Non-pigmented ciliary epithelial cell (primary cell): ENCODE data around the gene CFAP90.

Experiments used
- DNase-seq: peaks from one replicate; pipeline ENCODE4 v3.0.0-alpha.2; 2010; ENCODE audit warnings: low read depth

Gene CFAP90, protein sequence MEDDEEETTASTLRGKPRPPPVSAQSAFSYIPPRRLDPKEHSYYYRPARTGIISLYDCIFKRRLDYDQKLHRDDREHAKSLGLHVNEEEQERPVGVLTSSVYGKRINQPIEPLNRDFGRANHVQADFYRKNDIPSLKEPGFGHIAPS

DNA sequence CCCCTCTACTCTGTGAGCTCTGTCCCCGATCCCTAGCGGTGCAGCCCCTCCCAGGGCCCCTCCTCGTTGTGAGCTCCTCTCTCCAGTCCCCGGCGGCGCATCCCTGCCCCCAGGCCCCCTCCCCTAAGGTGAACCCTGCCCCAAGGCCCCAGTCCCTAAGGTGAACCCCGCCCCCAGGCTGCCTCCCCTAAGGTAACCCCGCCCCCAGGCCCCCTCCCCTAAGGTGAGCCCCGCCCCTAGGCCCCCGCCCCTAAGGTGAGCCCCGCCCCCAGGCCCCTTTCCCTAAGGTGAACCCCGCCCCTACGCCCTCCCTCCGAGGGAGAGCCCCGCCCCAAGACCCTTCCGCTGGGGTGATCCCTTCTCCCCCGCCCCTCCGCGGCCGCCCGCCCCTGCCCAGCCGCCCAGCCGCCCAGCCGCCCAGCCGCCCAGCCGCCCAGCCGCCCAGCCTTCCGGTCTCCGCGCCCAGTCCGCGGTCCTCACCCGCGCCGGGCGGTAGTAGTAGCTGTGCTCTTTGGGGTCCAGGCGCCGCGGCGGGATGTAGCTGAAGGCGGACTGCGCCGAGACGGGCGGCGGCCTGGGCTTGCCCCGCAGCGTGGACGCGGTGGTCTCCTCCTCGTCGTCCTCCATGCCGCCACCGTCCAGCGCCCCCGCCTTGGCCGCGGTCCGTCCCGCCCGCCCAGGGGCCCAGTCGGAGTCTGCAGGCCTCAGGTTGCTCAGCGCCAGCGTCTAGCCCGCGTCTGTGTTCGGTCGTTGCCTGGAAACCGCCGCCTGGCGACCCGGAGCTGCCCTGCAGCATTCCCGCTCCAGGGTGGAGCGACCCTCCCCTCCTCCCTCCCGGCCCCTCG, at the start of gene CFAP90:
Gene CFAP90, minus strand, starts transcription at position 739 of the 845 bp plus-strand sequence. Its CDS starts 112 bp downstream, at position 627.
- no peak for DNase-seq

DNA sequence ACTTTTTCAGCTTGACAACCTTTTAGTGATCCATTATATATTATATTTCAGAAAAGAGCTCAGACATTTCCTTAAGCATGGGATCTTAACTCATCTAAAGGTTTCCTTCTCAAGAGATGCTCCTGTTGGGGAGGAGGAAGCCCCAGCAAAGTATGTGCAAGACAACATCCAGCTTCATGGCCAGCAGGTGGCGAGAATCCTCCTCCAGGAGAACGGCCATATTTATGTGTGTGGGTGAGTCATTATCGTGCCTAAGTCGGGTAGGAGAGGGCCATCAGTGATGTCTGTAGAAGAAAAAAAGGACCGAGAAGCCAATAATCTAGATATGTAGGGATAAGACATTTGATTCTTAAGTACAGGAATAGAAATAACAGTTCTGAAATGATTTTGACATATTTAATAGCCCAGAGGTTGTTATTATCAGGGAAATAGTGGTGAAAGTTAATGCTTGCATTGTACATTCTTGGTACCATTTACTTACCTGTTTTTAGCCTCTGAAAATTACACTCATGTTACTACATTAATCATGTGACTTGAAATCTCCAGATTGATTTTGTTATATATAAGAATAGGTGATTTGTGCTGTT, 46.2 kb upstream of the CFAP90 start:
- DNase-seq, result no peak

DNA sequence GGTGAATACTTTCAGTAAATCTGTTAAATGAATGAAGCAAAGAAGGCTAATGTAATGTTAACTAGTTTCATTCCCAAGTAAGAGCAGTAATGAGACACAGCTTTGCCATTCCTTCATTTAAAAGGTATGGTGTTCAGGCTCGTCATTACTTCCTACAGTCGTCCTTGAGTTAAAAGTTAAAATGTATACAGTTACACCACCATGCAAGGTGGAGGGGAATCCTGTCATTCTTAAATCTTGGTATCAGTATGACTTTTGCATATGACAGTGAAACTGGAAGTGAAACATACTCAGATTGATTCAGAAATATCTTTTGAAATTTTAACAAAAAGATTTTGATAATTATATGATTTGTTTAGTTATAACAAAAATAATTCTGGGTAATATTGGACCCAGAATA, 43.9 kb upstream of the CFAP90 start:
- no peak for DNase-seq

DNA sequence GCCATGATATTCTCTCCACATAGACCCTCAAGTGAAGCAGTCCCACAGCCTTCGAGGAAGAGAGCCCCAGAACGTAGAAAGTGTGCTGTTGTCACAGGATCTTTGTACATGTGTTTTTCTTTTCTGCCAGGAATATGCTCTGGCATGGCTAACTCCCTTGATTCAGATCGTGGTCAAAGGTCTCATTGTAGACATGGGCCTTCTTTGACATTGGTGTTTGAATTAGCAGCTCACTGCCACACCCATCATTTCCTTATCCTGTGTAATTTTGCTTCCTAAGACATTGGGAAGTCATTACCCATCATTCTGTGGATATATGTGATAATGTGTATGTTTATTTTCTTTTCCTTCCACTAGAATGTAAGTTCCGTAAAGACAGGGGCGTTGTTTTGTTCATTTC, 43.5 kb upstream of the CFAP90 start:
- no peak for DNase-seq

DNA sequence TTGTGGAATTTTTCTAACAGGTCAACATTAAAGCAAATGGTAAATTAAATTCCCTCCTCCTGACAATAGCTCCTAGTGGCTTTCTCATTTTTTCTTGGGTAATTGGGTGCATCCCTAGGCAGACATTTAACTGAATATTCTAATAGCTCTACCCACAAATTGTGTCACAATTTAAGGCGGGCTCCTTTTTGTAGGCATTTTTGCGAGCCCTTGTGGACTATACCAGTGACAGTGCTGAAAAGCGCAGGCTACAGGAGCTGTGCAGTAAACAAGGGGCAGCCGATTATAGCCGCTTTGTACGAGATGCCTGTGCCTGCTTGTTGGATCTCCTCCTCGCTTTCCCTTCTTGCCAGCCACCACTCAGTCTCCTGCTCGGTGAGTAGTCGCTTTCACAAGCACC, 38.0 kb upstream of the CFAP90 start:
- no peak for DNase-seq

DNA sequence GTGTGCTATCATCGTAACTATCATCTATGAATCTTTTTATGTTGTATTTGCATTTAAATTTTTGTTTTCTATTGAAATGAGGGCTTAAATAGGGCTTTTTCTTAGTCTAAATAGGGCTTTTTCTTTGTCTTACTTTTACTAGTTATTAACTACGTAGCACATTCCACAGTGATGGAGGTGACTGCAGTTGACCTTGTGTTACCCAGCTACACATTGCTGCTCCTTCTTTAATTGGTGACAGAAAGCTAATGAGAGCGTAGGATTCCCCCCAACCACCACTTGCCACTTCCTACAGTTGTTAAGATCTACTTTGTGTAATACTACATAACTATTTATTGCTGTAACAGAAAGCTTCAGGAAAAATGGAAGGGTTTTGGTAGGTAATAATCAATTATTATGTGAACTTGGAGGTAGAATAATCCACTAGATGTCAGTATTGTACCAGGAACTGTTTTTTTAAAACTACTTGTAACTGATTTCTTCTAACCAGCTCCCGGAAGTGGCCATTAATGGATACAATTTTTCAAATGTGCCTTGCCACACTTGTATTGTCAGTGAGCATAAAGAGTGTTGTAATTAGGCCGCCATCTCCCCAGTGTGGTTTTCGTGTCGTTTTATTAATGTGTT, 36.0 kb upstream of the CFAP90 start:
- DNase-seq, result no peak

DNA sequence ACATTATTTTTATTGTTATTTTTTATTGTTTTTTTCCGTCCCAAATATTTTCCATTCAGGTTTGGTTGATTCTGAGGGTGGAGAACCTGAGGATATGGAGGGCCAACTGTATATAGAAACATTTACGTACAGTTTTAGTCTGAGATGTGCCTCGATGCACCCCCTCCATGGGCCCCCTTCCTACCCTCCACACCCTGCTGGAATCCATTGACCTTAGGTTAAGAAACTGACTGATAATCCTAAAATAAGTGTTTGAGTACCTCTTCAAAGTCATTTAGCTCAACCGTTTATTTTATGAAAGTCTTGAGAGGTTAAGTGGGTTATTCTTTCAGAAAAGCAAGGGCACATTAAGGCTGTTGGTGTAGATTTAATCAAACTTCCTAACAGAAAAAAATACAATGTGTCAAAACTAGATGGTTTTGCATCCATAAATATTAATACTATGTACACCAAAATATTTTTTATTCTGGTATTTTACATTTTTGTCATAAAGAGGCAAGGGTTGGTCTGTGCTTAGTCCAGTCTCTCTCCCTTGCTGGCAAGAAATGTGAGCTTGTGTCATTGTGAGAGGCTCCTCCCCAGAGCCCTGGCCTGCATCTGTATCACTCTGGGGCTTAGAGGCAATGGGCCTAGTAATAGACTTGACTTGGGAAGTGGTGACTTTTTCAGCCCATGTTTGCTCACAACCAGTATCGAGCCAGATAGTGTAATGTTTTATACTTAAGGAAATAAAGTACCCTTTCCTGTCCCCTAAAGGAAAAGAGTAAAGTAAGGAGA, 33.7 kb upstream of the CFAP90 start:
- no peak for DNase-seq

DNA sequence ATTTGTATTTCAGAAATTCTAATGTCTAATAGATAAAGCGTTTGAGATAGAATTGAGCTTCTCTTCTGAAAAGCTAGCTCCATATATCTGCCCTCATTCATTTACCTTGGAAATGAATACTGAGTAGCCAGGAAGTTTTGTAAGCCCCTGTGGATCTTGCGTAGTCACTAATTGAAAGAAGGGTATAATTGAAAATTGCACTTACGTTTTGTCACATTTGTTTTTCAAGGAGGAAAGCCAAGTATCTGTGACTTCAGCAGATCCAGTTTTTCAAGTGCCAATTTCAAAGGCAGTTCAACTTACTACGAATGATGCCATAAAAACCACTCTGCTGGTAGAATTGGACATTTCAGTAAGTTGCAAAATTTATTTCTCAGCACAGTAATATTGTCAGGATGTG, 32.0 kb upstream of the CFAP90 start:
- no peak for DNase-seq

DNA sequence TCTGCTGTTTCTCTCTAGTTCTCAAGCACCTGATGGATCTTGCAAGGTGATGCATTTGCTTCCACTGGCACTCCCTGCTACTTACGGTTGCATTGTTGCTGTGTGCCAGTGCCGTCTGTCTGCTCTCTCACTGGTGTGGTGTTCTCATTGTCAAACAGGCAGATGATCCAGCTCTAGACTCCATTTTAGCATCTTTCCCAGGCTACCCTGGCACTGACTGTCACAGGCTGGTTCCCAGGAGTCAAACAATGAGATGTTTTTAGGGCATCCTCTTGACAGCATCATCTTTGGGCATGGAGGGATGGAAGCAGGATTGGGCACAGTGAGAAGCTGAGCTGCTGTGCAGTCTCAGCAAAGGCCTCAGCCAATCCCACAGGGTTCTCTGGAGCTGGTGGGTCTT, 30.9 kb upstream of the CFAP90 start:
- no peak for DNase-seq

DNA sequence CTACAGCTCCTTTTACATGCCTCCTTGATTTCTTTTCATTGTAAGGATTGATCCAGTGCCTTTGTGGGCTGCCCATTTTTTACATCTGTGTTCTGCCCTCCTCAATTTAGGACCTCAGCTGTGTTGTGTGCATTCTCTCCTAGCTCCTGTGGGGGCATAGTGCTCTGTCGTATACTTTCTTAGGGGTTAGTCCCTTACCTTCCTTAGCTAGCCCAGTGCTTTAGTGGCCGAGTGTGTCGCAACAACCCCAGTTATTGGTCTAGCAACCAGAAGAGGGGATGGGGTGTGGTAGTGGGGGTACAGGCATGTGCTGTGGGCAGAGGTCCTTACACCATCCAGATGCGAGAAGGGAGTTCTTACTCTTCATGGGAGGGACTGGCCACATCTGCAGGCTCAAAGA, 30.2 kb upstream of the CFAP90 start:
- DNase-seq, result no peak

DNA sequence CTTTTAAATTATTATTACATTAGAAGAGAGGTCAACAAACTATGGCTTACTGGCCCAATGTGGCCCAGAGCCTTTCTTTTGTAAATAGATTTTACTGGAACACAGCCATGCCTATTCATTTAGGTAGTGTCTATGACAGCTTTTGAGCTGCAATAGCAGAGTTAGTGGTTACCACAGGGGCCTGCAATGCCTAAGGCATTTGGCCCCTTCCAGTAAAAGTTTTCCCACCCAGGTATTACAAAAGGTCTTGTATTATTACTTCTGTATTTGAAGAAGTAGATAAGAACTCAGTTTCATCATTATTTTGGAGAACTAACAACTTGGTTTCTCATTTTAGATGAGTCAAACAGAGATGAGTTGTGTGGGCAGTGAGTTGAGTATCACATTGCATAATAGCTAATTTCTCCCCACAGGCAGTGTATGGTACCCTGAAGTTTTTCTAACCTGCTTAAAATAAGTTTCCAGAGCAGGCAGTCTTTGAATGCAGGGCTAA, 27.5 kb upstream of the CFAP90 start:
- DNase-seq, result no peak

DNA sequence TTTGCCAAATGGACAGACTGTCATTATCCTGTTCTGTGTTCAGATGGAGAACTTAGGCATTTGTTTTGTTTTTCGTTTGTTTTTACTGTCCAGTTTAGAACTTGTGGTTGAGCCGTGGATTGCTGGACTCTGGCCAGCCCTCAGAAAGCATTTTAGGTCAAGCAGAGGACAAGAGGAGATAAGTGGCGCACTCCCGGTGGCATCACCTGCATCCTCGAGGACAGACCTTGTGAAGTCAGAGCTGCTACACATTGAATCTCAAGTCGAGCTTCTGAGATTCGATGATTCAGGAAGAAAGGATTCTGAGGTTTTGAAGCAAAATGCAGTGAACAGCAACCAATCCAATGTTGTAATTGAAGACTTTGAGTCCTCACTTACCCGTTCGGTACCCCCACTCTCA, 26.9 kb upstream of the CFAP90 start:
- no peak for DNase-seq

DNA sequence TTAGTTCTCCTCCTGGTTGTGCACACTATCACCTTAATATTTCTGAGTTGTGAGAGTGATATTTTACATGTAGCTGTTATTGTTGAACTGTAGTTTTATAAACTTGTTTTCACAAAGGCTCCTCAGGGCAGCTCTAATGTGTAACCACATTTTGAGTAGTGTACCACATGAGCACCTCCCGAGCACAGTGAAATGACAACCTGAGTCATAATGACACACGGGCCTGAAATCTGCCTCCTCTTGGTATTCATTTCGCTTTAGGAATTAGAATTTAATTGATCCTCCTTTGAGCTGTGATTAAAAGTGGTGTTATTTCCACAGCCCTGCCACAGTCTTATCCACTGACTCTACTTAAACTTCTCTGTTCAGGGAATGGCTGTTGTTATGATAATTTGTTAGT, 25.9 kb upstream of the CFAP90 start:
- DNase-seq, result no peak

DNA sequence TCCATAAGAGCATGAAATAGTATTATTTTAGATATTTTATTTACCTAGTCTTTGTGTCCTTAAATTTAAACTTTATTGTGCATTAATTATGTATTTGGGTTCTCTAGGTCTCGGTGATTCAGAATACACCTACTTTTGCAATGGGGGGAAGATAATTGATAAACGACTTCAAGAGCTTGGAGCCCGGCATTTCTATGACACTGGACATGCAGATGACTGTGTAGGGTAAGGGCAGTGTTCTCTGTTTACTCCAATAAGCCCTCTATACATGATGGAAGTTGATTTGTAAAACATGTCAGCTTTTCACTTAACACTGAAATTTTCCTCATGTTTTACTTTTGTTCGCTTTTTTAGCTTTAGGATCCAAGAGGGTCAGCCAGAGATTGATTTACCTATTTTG, 24.2 kb upstream of the CFAP90 start:
- DNase-seq, result no peak

DNA sequence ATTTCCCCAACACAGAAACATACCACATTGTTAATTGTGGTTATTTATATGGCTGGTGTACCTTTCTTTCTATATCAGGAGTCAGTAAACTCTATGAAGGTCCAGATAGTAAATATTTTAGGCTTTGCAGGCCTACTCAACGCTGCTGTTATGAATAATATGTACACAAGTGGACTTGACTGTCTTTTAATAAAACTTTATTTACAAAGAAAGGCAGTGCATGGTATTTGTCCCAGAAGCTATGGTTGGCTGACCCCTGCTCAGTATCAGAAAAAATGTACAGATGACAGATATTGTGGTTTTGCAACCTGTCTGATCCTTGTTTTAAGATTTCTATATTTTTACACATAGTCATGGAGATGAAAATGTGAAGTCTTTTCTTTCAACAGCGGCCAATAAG, 23.7 kb upstream of the CFAP90 start:
- no peak for DNase-seq

DNA sequence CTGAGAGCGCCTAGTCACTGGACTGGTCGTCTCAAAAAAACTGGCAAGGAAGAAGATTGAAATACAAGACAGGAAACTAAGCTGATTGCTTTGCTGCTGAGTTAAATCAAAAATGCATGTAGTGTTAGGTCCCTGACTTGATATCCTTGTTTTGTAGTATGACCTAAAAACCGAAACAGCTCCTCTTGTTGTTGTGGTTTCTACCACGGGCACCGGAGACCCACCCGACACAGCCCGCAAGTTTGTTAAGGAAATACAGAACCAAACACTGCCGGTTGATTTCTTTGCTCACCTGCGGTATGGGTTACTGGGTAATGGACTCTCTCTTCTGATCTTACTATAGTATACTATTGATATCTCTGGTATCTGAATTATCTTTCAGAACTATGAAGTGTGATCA, 22.3 kb upstream of the CFAP90 start:
- DNase-seq, result no peak

DNA sequence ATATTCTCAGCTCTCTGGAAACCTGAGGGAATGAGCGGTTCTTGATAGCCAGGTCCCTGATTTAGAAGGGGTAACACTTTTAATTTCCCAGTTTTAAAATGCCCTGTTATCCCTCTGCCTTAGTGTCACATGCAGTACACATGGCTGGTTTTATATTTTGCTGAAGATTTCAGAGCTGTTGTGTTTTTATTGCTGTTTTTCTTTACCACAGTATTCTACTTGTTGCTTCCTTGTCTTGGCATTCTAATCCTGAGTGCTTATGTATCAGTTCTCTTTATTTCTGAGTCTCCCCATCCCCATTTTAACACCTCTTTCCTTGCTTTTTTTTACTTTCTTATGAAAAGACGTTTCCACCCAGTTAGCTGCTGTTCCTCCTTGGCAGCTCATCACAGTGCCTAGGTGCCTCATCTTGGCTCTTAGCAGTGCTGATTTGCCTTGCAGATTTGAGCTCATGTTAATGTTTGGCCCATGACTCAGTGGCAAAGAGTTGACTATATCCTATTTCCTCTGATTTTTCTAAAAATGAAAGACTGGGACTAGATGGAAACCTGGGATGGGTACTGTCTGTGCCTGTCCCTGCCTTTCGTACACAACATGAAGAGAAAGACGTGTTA, 21.7 kb upstream of the CFAP90 start:
- DNase-seq, result no peak

DNA sequence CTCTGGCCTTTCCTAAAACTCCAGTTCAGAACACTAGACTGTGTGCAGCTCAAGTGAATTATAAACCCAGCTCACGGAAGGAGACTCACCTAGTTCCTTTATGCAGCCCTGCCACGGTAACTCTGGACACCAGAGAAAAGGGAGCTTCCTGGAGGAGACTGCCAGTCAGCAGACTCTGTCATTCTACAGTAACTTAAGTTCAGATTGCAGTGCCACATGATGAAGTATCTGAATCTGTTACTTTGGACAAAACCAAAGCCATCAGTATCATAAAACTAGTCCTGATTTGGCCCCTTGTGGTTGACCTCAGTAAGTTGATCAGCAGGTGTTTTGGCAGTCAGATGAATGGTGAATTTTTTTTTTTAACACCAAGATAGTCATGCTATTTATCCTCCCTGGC, 20.7 kb upstream of the CFAP90 start:
- DNase-seq, result no peak

DNA sequence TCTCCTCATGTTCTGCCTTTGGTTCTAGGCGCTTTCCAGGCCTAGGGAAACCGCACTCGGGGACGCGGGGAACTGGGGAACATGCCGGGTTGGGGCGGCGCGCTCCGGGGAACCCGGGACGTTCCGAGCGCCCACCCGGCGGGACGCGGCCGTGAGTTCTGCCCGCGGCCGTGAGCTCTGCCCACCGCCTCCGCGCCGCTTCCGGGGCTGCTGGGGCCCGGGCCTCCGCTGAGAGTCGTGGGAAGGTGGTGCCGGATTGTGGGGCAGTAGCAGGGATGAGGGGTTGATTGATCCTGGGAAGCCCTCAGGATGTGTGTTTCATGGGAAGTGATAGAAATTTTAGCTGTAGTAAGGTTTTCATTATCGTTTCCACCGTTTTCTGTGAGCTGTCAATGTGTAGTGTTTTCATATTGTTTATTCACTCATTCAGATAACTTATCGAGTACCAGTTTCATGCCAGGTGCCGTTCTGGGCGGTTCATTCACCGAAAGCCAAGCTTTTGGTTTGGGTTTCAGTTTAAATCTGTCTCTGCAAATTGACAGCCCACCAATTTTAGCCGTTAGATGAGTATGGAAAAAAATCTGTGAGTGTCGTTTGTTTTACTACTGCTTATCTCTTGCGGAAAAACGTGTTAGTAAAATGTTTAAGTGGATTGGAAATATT, 18.7 kb upstream of the CFAP90 start:
- DNase-seq, result no peak

DNA sequence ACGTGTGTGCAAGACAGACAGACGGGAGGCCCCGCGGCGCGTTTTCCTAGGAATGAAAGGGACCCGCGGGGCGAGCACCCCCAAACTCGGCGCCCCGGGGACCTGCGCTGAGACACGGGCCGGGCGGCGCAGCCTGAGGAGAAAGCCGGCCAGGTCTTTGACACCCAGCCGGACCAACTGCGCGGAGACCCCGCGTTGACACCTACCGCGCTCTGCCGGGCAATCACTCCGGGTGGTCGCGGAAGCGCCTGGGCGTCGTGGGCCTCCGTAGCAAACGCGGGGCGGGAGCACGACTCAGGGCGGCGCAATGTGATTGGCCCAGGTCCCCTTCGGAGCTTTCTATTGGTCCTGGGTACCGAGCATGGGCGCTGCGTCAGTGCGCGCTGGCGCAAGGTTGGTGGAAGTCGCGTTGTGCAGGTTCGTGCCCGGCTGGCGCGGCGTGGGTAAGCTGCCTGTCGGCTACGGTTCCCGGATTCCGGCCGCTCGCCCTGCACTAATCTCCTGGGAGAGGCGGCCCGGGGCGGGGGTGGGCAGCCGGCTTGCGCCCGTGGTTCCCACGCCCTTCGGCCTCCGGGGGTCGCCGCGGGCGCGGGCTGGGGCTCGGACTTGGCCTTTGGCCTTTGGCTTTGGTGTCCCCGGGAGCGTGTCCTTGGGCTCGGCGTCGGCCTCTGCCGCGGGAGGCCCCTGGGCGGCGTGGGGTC, 18.0 kb upstream of the CFAP90 start, which contains the start of the genes FASTKD3 and MTRR:
Gene FASTKD3, minus strand, starts transcription at position 259 of the 701 bp plus-strand sequence. CDS start 948 bp downstream, outside the sequence.
Gene MTRR, plus strand, starts transcription at position 376 of the 701 bp plus-strand sequence. CDS start 1,647 bp downstream, outside the sequence.
- DNase-seq, result peak; percentile 47
